NAMALWA (cell line): ENCODE data around the gene NTM.
"Not testable (repeated sequence)": the region's sequence is repeated elsewhere in the genome, so short reads cannot be mapped to it uniquely, and the experiment has no call there.

Experiments
- DNase-seq: peaks from one replicate; pipeline ENCODE4 v3.0.0-alpha.2; 2015; ENCODE audit warnings: low spot score

Gene NTM

DNA sequence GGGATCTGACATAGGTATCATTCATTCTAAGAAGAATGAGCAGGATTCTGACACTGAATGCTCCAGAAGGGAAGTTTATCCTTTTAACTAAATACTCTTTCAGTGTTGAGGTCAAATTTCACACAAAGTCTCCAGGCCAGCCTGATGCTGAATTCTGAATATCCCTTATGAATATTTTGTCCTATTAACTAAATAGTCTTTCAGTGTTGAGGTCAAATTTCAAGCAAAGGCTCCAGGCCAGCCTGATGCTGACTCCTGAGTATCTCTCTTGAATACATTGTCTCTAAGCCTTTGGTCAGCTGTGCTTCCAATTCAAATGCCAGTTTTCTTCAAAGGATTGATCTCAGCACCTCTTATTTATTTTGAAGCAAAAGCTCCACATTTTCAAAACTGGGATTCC, 676.8 kb downstream of the NTM start:
- DNase-seq = no peak

DNA sequence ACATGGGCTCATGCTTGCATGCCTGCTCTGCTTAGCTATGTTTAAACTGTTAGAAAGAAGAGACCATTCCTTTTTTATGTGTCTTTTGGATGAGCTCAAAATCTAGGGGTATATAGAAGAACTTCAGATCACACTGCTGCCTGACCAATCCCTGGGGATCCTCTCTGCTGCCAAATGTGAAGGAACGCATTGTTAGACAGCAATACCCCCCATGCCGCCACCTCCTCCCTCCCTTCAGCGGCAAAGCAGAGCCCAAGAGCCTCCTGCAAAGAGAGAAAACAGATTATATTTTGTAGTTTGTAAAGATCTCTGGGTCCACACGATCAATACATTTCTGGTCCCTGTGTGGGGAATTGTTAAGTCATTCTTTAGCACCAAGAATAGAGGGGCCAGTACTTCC, 677.6 kb downstream of the NTM start:
- DNase-seq = no peak

- DNase-seq = no peak
Measured at GRCh38 chr11:132049205-132049604, 678.8 kb downstream of the NTM start.

GRCh38 chr11:132050049-132050448, 679.6 kb downstream of the NTM start:
- DNase-seq = no peak

DNA sequence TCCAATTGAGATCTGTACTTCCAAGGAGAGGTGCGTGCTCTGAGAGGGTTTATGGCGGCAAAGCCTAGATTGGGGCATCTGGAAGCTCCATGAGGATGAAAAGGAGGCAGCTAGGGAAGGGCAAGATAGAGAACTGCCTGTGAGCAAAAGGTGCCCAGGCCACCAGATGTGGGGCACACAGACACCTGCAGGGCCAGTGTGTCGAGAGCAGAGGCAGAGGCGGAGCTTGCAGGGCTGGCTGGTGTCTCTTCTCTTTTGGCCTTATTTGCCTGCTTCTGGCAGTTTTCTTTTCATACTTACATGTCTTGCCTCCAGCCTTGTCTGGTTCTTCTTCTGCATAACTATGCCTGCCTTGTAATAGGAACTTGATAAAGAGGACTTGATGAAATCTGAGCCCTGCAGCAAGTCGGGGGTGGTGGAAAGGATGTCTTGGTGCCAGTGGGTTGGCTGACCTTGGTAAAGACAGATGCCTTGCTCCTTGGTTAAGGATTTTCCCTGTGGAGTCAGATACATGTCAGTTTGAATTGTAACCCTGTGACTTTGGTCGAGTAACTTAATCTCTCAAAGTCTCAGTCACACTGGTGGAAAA, 680.3 kb downstream of the NTM start:
- DNase-seq = no peak

DNA sequence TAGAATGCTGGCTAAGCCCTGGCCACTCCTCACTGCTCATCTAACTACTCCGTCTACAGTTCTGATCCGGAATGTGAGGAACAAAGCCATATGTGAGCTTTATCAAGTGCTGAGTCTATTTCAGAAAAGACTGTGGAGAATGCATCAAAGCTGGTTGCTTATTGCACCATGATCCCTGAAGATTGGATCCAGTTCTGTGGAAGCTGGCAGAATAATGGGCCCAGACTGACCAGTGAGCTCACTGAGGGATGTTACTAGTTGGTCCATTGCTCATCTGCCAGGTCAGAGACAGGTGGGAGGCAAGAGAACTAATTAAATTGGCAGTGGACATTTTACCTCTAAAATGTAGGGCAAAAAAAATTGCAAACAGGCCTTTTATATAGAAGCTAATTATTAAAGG, 681.3 kb downstream of the NTM start:
- DNase-seq = no peak

DNA sequence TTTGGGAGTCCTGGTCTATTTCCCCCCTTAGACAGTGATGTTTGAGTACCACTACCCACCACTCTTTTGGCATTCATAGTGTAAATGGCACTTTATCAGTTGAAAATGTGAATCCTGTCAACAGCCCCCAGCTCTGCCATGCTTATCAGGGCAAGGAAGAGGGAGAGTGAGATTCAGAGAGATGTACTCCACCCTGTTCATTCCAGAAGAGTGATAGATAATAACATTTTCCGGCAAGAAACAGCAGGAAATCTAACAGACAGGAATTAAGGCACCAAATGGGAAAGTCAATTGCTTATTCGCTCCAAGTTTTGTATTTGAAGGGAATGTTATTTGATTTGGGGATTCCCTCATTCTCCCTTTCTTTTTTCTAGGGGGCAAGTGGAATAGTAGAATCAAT, 681.9 kb downstream of the NTM start:
- no peak for DNase-seq

- DNase-seq = no peak
Measured at GRCh38 chr11:132052904-132053303, 682.5 kb downstream of the NTM start.

DNA sequence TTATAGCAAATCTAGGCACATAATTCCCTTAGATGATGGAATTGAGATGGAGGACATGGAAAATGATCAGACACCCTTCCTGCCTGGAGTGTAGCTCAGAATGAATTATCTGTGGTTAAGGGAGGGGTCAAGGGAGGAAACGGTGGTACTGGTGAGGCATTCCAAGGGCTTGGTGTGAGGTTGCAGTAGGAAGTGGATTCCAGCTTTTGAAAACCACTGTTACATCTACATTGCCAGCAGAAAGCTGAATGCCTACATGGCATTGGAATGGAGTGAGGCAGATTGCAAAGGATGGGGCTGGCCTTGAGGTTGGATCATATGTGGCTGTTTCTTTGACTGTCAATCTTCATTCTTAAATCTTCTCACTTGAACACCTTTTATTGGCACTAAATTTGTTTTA, 684.4 kb downstream of the NTM start:
- no peak for DNase-seq

DNA sequence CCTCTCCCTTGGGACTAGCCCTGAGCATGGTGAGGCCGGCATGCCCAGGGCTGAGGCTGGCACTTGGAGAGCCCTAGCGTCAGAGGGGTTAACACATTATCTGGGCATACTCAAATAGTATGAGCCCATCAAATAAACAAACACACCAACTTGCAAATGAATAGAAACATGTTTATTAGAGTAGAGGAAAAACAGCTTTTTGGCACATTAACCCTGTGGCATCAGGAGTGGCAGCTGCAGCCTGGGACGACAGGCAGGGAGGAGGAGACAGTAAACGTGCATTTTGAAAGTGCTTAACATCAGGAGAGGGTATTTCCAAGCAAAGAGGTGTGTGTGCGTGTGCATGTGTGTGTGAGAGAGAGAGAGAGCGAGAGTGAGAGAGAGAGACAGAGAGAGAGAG, 684.9 kb downstream of the NTM start:
- no peak for DNase-seq

DNA sequence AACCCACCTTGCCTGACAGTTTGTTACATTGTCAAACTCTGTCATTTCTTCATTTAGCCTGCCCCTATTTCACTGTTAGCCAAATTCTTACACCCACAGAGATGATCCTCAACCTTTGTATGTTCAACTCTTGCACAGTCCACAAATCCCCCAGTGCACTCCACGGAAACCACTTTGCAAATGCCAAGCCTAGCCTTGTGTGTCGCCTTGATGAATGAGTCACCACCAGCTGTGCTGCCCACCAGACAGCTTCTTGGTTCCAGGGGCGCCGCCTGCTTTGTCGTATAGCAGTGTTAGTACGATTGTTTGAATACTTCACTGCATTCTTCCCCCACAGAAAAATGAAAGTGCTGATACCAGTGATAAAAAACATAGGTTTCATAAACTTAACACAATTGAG, 686.3 kb downstream of the NTM start:
- DNase-seq = no peak

DNA sequence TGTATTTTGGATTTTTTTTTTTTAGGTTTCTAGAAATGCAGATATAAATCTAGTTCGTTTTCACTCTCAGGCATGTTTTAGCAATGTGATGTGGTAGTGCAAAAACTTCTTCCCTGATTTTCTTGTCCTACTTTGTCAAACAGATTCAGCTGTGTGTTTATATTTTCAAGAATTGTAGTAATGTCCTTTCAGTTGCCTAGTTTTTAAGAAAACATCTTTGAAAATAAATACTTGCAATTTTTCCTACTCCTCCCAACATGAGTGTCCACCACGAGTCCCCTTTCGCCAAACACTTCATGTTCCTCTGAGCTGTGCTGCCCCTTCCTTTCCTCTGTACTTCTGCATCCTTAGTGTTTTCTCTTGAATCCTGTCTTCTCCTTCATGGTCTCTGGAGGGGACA, 686.9 kb downstream of the NTM start:
- no peak for DNase-seq

GRCh38 chr11:132058211-132058772, 687.9 kb downstream of the NTM start:
- no peak for DNase-seq

DNA sequence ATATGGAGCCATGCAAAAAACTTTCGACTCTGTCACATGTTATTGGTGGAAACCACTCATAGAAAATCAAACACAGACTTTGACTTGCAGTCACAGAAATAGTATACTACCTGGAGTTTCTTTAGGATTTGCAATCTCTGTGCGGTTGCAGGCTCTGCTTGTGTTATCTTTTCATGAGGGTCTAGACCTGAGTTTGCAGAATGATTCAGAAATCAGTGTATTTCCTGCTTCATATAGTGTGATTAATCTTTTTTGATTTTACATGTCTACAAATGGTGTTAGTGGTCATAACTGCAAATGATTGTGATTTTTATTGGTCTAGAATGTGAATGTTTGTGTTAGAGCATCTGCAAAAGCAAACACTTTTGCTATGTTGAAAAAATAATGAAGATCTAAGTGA, 690.2 kb downstream of the NTM start:
- DNase-seq = no peak

DNA sequence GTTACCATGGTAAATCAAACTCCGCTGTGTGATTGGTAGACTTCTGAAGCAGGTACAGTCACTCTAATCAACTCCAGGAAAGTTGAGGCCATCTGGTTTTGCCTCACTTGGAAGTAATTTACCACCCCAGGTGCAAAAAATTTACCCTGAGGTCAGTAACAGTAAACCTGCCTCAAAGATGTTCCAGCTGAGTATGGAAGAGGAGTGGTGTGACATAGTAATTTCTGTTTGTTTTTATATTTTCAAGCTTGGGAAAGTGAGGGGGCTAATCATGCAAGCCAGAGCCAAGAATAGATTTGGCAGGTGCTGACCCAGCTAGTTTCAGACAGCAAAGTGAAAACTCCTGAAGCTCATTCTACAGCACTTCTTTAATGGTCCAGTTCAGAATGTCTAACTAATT, 691.6 kb downstream of the NTM start:
- no peak for DNase-seq

DNA sequence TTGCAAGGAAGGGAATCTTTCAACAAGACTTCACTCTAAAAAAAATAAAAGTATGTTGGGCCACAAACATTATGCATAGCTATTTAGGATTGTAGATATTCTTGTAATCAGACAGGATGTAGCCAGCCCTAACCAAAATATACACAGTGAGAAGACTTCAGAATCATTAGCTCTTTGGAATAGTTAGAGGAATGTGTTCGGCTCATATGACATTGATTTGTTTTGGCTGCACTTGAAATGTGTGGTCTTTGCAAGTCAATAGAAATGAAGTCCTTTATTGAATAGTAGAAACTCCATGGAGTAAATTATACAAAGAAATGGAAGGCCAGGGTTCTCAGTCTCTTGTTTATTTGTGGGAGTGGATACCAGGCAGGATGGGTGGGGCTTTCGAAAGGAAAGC, 692.1 kb downstream of the NTM start:
- no peak for DNase-seq

DNA sequence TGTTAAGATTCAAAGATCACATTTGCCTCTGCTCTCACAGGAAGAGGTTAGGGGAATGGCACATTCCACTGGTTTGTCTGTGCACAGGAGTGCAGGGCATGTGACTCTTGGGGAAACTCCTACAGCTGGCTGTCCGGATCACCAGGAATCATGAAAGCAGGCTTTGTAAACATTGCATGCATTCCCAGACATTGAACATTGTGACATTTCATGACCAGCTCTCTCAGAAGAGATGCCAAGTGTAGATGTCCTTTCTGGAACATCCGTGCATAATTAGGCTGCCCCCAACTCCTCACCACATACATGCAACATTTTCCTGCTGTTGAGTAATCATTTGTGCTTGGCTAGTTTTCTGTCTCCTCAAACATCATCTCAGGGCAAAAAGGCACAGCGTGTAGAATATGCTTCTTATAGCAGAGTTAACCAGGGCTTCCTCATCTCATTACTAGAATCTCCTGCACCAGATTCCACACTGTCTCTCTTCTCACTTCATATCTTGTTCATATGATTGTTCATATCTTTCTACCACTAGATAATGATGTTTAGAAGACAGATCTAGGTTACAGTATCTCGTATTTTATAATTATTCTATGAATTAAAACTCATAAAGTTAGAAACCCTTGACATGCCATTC, 694.7 kb downstream of the NTM start:
- no peak for DNase-seq

GRCh38 chr11:132068556-132068955, 698.1 kb downstream of the NTM start:
- DNase-seq = no peak

- not testable (repeated sequence) for DNase-seq
Measured at GRCh38 chr11:132069593-132069992, 699.2 kb downstream of the NTM start.

DNA sequence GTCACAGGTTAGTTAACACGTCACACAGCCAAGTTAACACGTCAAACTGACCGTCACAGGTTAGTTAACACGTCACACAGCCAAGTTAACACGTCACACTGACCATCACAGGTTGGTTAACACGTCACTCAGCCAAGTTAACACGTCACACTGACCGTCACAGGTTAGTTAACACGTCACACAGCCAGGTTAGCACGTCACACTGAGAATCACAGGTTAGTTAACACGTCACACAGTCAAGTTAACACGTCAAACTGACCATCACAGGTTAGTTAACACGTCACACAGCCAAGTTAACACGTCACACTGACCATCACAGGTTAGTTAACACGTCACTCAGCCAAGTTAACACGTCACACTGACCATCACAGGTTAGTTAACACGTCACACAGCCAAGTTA, 700.5 kb downstream of the NTM start:
- not testable (repeated sequence) for DNase-seq

DNA sequence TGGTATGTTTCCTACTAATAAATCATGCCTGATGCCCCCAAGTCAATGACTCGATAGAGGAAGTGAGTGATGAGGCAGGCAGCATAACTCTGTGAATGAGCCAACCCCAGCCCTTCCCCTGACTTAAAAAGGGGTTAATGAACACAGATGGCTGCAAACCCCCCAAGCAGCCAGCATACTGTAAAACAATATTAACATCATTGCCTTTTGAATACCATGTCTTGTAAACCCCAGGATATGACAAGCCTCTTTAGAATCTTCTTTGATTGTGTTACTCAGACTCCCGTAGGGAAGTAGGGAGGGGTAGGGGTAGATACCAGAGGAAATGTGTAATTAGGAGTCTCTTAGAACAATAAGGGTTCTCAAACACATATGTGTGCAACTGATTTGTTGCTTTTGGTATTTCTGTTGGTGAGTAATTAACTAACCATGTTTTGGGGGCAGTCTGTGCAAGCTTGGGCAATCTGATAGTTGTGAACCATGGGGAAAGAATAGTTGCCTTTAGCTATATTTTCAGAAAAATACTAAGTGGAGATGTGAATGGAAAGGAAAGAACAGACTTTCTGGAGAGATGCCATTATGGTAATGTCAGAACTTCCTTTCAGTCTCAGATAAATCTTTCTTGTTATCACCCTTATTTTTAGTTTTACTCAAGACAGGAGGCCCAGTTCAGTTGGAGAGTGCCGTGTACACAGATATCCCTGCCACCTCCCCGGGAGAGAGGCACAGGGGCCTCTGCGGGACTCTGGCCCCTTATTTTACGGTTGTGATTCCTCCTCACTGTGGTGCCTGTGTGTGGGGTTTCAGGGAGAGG, 701.8 kb downstream of the NTM start:
- no peak for DNase-seq

- no peak for DNase-seq
Measured at GRCh38 chr11:132072858-132073211, 702.4 kb downstream of the NTM start.

DNA sequence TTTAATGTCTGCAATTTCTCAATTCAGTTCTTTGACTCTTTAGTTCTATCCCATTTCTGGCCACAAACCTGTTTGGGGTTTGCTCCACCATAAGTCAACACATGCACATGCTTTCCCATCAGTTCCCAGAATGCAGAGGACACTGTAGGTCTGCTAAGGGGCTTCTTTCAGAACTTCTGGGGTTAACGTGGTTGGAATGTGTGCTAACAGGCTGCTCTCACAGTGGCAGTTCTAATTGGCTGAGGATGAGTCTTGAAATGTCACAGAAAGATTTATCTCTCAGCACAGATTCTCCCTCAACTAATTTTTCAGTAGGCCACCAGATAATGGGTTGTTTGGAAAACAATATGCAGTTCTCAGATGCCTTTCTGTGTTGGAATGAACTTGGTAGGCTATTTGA, 703.4 kb downstream of the NTM start:
- DNase-seq = no peak
